Gastroesophageal sphincter (tissue), 4 donors: Measurements from ENCODE around the gene CDK14. TPM values are rescaled to one million over a fixed set of nuclear protein-coding genes. Genes with fewer than 3 reads are reported as not detected.

Source experiments
- ATAC-seq: fragments of 150-250 bp; one replicate; pipeline ENCODE4 v1.9.1; 2016; ENCODE audit warnings: mild to moderate bottlenecking, moderate library complexity
- H3K27ac ChIP-seq, 4 donors: fragments of 200-600 bp; sonication (generic) in 3 of 4; 1 replicate in 3 of 4; 2 replicates in 1 of 4; pipeline ENCODE4 v1.5.1; 2016 to 2019
- H3K27me3 ChIP-seq: fragments of 200-600 bp; sonication (generic); one replicate; pipeline ENCODE4 v1.5.1; 2019
- H3K36me3 ChIP-seq, 2 donors: fragments of 200-600 bp; sonication (generic); one replicate each; pipeline ENCODE4 v1.5.1; 2019; ENCODE audit warnings: control low read depth in 1 of 2
- H3K4me1 ChIP-seq, 3 donors: fragments of 200-600 bp; sonication (generic); 1 replicate in 2 of 3; 2 replicates in 1 of 3; pipeline ENCODE4 v1.5.1; 2016 to 2019; ENCODE audit warnings: control low read depth in 2 of 3
- H3K4me3 ChIP-seq, 2 donors: fragments of 200-600 bp; sonication (generic); one replicate each; pipeline ENCODE4 v1.5.1; 2019; ENCODE audit warnings: mild to moderate bottlenecking in 1 of 2, moderate library complexity in 1 of 2
- H3K9me3 ChIP-seq, 3 donors: fragments of 200-600 bp; sonication (generic); one replicate each; pipeline ENCODE4 v1.5.1; 2017 to 2019; ENCODE audit warnings: control low read depth in 2 of 3
- CTCF ChIP-seq, 4 experiments: fragments of 200-600 bp in 2 of 4; fragments of 450-650 bp in 2 of 4; sonication (generic) in 1 of 4; IDR thresholded peaks; one replicate each; pipeline ENCODE4 v1.5.1; 2017 to 2019; ENCODE audit warnings: antibody characterized with exemption in 4 of 4, mild to moderate bottlenecking in 2 of 4, moderate library complexity in 2 of 4
- EP300 ChIP-seq: sonication (generic); formaldehyde crosslinking; IDR thresholded peaks from one replicate; pipeline ENCODE4 v1.6.1; 2017; ENCODE audit warnings: antibody characterized with exemption, mild to moderate bottlenecking
- POLR2A ChIP-seq, 2 donors: fragments of 450-650 bp; IDR thresholded peaks; one replicate each; pipeline ENCODE4 v1.6.1; 2017; ENCODE audit warnings: antibody characterized with exemption in 2 of 2, mild to moderate bottlenecking in 2 of 2, moderate library complexity in 1 of 2
- POLR2AphosphoS5 ChIP-seq: sonication (generic); formaldehyde crosslinking; IDR thresholded peaks from one replicate; pipeline ENCODE4 v1.6.1; 2017; ENCODE audit warnings: antibody characterized with exemption
- WGBS, 2 donors: methylation state at CpG; one replicate each; pipeline ENCODE4 v1.1.5; 2018; ENCODE audit warnings: low coverage in 1 of 2; 5-methylcytosine and 5-hydroxymethylcytosine counted together
- total RNA-seq, 4 donors: library from RNA; depleted of rRNA; stranded (reverse); fragments of >200 nt; gene quantifications; one replicate each; pipeline ENCODE4 v1.1.0, GENCODE V29; 2016

CDK14 gene
- total RNA-seq, 4 donors from 2014 or later = 14.8 to 28.7 (median 18.4) TPM

DNA sequence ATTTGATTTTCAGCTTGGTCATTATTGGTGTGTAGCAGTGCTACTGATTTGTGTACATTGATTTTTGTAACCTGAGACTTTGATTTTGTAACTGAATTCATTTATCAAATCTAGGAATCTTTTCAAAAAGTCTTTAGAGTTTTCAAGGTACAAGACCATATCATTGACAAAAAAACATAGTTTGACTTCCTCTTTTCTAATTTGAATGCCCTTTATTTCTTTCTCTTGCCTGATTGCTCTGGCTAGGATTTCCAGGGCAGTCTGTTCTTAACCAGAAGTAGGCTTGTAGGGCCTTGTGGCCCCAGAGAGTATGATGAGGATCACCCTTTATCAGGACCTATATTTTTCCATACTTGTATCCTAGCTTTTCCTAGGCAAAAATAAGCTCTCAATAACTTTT, 433.6 kb downstream of the CDK14 start:
- TF ChIP-seq EP300 = no peak
- no peak for TF ChIP-seq CTCF (IDR thresholded peaks at IDR 0.05)
- TF ChIP-seq POLR2AphosphoS5 = no peak
- TF ChIP-seq POLR2A (IDR thresholded peaks at IDR 0.05) = no peak
- H3K4me3 ChIP-seq = no peak overlapping the region
- no peak for ATAC-seq
- H3K27me3 ChIP-seq = no peaks in the 10 kb centered on the region
- no peaks in the 10 kb centered on the region for H3K9me3 ChIP-seq
- no peaks in the 10 kb centered on the region for H3K36me3 ChIP-seq
- H3K27ac ChIP-seq = no peak overlapping the region
- no peaks in the 10 kb centered on the region for H3K4me1 ChIP-seq

DNA sequence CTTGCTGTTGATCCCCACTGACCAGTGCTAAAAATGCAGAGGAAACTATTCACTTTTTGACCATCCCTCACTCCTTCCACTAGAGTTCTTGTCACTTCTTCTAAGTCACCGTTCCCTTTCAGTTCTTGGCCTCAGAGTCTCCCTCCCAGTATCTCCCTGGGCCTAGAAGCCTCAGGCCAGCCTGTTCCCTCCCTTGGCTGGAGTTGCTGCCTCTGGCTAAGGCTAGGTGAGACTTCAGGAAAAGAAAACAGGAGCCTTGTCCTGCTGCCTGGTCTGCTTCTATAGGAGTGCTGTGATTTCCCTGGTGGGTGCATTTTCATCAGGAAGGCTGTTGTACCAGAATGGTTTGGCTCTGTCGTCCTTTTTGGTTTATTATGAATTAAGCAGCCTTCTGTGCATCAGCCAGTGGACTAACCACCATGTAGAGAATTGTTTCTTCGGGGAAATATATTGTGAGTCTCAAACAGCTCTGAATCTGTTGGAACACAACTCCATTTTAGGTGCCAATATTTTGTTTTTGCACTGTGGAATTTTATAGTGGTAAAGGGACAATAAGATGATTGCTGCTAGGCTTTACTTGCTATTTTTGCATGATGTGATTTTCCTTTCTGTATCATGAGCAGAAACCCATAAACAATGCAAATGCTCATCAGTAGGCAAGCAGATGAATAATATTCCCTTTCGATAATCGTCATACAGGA, 434.7 kb downstream of the CDK14 start:
- no peaks in the 10 kb centered on the region for H3K4me1 ChIP-seq
- WGBS, 2 donors = 47 to 61% methylated on average over 2 to 5 of the region's 5 CpGs
- no peak overlapping the region for H3K27ac ChIP-seq
- no peaks in the 10 kb centered on the region for H3K9me3 ChIP-seq
- TF ChIP-seq CTCF (IDR thresholded peaks at IDR 0.05) (no peak), EP300 (no peak), POLR2AphosphoS5 (no peak), POLR2A (IDR thresholded peaks at IDR 0.05) (no peak)
- no peaks in the 10 kb centered on the region for H3K36me3 ChIP-seq
- no peak for ATAC-seq
- no peaks in the 10 kb centered on the region for H3K27me3 ChIP-seq
- H3K4me3 ChIP-seq = no peak overlapping the region

DNA sequence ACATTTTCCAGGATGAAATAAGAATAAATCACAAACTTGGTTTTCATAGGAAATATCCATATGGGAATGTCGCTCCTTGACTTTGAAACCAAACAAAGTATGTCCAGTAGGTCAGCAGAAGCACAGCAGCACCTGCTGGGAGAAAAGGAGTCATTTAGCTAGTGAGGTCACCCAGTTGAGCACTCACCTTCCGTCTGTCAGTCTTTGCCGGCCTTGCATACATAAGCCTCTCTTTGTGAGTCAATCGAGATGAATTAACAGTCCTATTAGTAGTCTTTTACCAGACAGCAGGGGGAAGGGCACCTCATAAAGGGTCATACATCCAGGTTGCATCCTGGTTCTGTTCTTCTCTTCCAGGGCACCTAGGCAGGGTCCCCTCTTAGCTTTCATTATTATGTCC, 435.6 kb downstream of the CDK14 start:
- H3K9me3 ChIP-seq = no peaks in the 10 kb centered on the region
- H3K4me1 ChIP-seq = no peaks in the 10 kb centered on the region
- no peak overlapping the region for H3K27ac ChIP-seq
- no peak overlapping the region for H3K4me3 ChIP-seq
- H3K27me3 ChIP-seq = no peaks in the 10 kb centered on the region
- no peak for TF ChIP-seq POLR2A (IDR thresholded peaks at IDR 0.05)
- TF ChIP-seq CTCF (IDR thresholded peaks at IDR 0.05) = no peak
- no peak for TF ChIP-seq POLR2AphosphoS5
- TF ChIP-seq EP300 = no peak
- ATAC-seq = no peak
- H3K36me3 ChIP-seq = no peaks in the 10 kb centered on the region
- 62 to 85% methylated on average over 2 to 4 of the region's 4 CpGs for WGBS, 2 donors

- H3K36me3 ChIP-seq = no peaks in the 10 kb centered on the region
- TF ChIP-seq EP300 (no peak), CTCF (IDR thresholded peaks at IDR 0.05) (no peak), POLR2AphosphoS5 (no peak), POLR2A (IDR thresholded peaks at IDR 0.05) (no peak)
- ATAC-seq = no peak
- no peak overlapping the region for H3K4me3 ChIP-seq
- H3K27ac ChIP-seq = no peak overlapping the region
- no peaks in the 10 kb centered on the region for H3K27me3 ChIP-seq
- WGBS, 2 donors = 53% methylated on average over 2 of the region's 2 CpGs; no CpG with 5 or more reads in 1 of the 2 donors
- H3K4me1 ChIP-seq = no peaks in the 10 kb centered on the region
- no peaks in the 10 kb centered on the region for H3K9me3 ChIP-seq
Measured at GRCh38 chr7:91033574-91033973, 437.5 kb downstream of the CDK14 start.
